Measurements from ENCODE around the gene TOPAZ1.
A peak's percentile ranks its signal among the peaks of the same experiment; 100 is the strongest.

The TOPAZ1 gene

DNA sequence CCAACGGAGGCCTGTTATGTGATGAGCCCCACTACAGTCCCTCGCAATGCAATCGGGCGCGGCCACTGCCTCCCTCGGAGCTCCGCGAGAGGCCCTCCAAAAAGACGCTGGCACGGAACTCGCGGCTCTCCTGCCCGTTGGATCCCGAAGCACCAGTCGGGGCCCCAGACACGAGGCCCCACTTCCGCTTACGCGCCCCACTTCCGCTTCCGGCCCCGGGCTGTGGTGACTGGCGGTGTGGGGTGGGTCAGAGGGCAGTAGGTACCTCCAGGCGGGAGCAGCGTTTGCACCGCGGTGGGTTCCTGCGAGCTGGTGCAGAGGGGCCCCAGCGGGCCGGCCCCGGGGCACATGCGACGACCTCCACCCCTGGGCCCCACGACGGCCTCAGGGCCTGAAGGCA, at the start of gene TOPAZ1:
TSS of gene TOPAZ1 (plus strand) at position 181 of the 400 bp plus-strand sequence. CDS start at position 349, 168 bp downstream.
- DNase-seq (ENCODE audit: low read depth), result no peak

DNA sequence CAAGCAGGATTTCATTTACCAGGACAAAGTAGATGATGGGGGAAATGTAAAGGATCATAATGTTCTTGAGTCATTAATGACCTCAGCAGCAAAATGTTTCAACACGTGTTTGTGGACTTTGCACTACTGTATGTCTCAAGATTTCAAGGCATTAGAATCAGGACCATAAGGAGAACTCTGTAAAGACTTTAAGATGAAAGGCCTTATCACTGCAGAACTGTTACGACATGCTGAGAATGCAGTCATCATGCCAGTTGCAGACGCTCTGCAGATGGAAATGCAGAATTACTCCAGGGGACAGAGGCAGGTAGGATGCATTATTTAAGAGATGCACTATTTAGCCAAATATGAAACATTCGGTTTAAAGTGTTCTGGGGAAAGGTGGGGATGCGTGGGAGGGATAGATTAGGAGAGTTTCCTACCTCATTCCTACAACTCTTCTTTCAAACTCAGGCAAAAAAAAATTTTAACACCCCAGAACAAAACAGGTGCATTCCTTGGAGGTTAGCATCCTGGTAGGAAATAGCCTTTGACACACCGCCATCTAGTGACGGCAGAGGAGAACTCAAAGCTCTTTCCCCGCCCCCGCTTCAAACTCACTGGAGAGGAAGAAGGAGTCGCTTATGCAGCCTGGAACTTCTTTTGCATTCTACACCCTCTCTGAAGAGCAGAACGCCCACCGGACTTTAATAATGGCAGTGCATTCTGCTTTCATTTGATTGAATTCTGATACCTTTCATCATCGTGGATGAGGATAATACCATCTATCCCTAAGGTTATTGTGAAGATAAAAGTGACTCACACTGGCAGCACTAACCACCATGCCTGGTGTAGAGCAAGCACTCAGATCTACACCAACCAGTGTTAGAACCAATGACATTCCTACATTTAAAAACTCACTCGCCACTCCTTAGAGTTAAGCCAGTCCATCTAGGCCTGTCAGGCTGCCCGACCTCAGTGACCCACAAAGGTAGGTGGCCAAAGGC, 43.1 kb upstream of the TOPAZ1 start:
- peak; percentile 51 for DNase-seq (ENCODE audit: low read depth)

DNA sequence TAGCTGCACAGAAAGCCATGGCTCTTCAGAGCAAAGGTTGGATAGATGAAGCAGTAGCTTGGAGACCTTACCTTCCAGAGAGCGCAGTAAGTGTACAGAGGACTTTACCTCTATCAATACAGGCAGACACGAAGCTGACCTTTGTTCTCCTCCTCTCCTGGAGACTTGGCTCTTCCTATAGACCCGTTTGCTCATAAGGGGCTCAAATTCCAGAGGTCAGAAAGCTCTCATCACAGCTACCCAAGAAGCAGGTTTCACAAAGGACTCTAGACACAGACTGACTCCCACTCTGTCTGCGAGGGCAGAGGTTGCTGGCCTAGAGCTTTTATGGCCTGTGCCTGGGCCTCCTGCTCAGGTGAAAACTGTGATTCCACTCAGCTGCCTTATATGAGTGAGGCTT, 35.4 kb upstream of the TOPAZ1 start:
- DNase-seq (ENCODE audit: low read depth), result no peak

DNA sequence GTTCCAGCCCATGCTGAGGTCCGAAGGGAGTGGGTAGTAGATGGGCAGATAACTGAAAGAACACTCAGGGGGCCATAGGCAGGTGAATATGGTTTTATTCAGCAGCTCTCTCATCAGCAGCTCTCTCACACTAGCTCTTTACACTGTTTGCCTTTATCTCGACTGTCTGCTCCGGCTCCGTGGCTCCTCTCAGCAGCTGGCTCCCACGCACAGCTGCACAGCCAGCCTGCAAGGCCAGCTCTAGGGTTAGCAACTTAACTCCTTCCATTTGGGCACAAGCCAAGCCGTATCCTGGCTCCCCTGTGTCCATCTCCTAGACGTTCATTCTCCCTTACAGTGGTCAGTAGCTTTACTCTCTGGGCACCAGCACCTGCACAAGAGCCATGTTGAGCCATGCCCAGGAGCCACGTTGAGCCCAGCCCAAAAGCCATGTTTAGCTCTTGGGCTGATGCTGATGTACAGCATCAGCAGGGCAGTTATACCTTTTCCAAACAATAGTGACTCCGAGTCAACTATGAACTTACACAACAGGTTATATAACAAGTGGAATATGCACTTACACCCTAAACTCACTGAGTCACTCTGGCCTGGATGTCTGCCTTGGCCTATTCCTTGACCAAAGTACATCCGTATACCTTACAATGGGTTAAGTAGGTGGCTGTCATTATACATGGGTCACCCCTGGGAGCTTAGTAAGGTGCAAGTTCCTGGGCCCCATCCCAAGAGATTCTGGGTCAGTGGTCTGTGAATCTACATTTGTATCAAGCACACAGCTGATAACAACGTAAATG, 34.6 kb upstream of the TOPAZ1 start:
- DNase-seq (ENCODE audit: low read depth), result no peak

DNA sequence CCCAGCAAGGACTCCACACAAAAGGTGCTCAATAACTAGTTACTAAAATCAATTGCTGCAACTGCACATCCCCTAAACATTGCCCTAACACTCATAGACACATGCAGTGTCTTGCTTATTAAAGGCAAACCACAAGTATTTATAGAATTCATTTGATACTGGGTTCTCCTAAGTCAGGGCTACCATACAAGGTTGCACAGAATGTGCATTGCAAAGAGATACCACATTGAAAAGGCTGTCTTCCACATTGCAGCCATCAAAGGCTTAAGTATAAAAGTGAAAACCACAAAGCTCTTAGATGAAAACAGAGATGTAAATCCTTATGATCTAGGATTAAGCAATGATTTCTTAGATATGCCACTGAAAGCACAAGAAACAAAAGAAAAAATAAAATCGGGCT, 33.6 kb upstream of the TOPAZ1 start:
- DNase-seq (ENCODE audit: low read depth), result peak; percentile 2

DNA sequence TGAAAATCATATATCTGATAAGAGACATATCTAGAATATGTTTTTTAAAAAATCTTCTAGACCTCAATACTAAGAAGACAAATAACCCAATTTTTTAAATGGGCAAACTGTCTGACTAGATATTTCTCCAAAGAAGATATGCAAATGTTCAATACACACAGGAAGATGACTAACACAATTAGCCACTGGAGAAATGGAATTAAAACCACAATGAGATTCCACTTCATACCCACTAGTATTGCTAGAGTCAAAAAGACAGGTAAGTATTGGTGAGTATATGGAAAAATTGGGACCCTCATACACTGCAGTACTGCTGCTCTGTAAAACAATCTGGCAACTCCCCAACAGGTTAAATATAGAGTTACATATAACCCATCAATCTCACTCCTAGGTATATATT, 33.1 kb upstream of the TOPAZ1 start:
- DNase-seq (ENCODE audit: low read depth), result no peak

DNA sequence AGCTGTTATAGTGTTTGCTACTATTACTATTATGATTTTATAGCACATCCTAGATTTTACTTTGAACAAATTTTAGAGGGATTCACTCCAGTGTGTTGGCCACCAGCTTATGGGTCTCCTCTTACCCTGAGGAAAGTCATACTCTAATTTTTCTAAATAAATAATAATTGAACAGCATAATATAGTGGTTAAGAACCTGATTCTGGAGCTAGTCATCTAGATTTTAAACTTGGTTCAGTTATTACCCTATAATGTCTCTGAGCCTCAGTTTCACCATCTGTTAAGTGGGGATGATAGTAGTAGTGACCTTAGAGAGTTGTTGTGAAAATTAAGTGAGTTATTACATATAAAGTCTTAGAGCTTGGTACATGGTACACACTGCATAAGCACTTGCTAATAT, 30.7 kb upstream of the TOPAZ1 start:
- DNase-seq (ENCODE audit: low read depth), result no peak

DNA sequence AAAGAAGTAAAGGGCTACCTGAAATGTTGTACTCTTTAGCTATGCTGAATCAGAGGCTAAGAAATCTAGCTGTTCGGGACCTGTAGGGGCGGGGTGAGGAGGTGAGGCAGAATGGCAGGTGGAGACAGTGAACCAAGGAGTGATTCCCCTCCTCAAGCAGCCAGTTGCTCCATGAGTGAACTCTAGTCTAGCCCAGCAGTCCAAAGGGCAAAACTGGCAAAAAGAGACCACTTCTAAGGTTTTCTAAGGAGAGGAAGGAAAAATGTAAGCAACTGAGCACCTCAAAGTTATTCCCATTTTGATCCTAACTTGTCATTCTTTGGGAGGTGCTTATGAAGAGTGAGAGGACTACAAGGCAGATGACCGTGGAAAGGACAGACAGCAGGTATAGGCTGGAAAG, 19.3 kb upstream of the TOPAZ1 start:
- DNase-seq (ENCODE audit: low read depth), result no peak

DNA sequence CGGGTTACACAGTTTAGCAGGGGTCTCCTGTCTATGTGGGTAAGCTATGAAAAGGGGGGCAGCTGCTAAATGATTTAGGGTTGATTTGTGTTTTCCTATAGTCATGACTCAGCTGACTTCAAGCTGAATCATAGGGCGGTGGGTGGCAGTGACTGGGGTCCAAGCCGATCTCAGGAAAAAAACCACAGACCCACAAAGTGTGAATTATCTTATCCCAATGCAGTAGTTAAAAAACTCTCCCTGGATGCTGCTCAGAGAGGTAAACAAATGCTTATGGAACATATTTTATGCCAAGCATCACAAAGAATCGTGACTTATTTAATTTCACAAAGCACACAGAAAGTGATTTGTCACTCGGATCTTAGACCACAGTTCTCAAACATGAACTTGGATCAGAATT, 18.4 kb upstream of the TOPAZ1 start:
- no peak for DNase-seq (ENCODE audit: low read depth)

DNA sequence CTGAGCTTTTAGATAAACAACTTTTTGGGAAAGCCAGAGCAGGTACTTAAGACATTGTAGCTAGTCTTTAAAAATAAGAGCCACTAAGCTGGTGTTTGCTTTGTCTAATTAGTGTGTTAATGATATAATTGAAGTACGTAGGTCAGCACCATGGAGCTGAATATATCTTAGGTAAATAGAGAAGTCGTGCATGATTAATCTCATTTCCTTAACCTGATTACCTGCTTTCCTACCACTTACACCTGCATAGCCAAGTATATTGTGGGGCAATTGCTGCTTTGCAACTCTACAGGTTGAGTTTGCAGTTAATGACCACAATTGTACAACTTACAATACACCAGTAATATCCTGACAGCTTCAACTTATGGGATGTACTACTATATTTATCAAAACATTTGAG, 17.6 kb upstream of the TOPAZ1 start:
- no peak for DNase-seq (ENCODE audit: low read depth)

DNA sequence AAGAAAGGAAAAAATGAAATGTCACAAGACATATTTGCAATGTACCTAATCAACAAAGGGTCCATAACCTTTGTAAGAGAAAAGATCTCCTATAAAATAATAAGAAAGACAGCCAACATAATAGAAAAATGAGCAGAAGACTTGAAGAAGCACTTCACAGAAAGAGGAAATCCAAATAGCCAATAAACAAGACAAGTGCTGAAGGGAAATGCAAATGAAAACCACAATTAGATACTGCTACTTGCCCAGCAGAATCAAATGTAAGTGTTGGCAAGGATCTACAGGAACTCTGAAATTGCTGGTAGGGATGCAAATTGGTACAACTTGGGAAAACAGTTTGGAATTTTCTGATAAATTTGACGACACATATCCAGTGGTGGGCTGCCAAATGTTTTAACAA, 15.1 kb upstream of the TOPAZ1 start:
- DNase-seq (ENCODE audit: low read depth), result no peak

DNA sequence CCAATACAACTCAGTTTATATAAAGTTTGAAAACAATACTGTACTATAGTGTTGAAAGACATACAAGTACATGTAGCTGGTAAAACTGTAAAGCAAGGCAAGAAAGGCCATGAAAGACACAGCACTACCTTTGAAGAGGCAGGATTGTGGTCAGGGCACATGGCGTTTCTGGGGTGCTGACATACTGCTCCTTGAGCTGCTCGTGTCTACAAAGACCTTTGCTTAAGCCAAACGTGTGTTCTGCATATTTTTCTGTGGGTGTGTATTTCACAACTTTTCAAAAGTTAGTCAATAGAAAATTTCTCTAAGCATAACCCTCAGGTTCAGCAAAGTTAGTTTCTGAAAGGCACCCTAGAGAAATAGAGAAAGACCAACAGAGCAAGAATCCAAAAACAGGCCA, 14.1 kb upstream of the TOPAZ1 start:
- no peak for DNase-seq (ENCODE audit: low read depth)

DNA sequence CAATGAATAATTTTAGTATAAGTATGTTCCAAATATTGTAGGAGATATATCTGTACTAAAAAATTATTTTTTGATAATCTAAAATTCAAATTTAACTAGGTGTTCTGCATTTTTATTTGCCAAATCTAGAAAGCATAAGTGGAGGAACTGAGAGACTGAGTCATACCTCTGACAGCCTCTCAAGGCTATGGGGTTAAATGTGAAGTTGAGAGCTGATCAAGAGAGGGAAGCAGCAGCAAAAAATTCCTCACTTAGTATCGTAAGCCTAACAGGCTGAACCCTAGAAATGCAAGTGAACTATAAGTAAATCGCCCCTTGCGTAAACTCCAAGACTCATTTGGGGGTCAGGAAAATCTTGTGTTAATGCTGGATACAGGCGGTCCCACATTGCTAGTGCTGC, 12.8 kb upstream of the TOPAZ1 start:
- no peak for DNase-seq (ENCODE audit: low read depth)

DNA sequence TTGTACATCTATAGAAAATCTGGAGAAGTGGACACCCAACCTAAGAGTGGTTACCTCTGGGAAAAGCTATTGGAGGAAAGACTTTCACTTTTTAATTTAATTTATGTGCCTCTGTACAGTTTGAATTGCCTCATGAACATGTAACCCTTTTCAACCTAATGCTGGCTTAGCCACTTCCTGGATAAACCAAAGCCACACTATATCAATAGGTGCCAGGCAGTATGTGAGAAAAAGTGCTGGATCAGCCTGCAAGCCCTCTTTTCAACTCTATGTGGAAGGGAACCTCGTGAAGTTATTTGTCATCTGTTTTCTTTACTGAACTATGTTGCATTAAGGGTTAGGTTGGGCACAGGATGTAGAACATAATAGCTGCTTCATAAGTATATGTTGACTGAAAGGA, 9.3 kb upstream of the TOPAZ1 start:
- no peak for DNase-seq (ENCODE audit: low read depth)

DNA sequence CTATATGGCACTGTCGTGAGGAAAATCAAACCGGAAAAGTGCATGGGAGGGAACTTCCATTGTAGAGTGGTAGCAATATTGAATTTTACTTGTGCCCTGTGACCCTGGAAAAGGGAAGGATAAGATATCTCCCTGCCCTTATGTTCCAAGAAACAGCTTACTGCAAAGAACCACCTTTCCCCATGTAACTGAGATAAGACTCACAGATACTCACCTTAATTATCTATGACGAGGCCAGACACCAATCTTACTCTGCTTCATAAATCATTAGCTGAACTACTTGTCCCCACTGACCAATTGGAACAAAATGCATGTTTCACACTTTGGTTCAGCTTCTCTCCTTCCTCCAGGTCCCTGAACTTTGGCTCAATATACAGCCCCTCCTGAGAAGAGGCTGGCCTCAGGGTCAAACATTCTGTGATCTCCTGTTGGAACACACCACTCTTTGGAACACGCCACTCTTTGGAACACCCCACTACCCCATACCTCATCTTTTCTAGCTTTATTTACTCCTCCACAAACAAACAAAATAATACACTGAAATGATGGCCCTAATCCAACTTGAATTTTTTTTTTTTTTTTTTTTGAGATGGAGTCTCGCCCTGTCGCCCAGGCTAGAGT, 6.9 kb upstream of the TOPAZ1 start:
- DNase-seq (ENCODE audit: low read depth), result no peak

DNA sequence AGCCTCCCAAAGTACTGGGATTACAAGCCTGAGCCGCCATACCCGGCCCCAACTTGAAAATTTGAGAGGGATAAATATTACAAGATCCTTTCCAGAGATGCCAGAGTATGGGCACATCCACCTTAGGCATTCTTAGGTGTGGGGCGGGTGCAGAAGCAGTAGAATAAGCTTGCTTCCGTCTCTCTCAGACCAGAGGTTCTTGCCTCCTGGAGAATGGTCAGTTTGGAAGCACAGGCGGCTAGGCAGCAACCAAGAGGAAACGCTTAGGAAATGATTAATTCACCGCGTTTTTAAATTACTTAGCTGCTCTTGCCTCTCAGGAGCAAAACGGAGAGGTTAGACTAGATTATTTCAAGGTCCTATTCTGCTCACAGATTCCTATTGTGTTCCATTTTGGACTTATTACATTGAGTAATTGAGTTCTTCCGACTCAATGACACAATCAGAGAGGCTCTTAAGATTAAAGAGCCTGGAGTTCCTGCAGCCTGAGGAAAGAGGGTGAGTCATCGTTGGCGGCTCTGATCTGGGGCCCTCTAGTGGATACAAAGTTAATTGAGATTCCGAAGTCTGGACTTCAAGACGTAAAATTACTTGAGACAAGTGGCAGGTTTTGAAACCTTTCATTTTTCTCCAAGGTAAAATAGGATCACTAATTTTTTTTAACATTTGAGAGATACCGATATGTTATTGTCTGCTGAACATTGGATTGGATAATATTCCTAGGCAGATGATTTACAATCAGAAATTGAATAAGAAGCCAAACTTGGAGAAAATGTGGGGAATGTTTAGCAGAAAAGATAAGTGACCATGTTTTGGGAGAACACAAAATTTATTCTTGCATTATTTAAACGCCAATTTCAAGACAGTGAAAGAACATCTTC, 5.8 kb upstream of the TOPAZ1 start:
- DNase-seq (ENCODE audit: low read depth), result peak; percentile 76

DNA sequence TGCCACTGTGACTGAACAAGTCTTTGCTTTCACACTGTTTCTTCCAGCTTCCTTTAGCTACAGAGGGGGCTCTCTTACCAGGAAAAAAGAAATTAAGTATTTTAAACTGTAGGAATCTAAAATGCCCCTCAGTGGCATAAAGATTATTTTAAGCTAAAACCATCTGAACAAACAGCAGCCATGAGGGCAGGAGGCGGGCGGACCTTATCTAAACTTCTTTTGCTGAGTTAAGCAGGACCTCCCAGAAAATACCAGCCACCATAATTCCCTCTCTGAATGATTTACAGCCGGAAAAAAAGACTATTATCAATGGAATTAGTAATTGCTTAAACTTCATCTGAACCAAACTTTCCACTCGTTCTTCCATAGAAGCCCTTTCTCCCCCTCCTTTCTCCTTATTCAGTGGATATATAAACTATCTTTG, 5.2 kb upstream of the TOPAZ1 start:
- DNase-seq (ENCODE audit: low read depth), result no peak

DNA sequence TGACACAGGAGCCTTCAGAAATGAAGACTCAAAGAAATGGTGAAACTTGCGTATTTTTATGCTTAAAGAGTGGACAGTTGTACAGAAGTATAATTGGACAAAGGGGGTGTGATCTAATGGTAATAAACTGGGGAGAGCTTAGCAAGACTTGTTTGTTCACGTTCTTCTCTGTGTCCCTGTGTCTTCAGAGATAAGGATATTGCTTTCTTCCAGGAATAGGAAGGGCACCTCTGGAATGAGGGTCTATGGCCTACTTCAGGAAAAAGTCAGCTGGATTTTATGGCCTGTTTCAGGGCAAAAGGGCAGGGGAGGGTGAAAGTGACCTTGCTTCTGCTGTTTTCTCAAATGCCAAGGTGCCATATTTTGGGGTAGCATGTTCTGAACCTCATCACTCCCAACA, 4.5 kb upstream of the TOPAZ1 start:
- DNase-seq (ENCODE audit: low read depth), result no peak

DNA sequence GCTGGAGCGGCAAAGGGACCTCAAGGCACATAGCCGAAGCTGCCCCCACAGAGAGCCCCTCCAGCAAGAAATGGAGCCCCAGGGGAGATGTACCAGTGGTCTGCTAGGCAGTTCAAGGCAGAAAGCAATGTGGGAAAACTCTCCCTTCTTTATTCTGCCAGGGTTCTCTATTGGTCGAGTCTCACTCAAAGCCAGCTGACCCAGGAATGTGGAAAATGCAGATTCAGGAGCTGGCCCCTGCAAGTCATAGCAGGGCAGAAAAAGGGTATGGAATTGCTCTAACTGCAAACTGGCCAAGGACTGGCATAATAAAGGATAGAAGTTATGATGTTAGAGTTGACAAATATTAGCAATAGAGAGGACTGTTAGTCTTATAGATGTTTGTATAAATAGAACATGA, 4.0 kb upstream of the TOPAZ1 start:
- no peak for DNase-seq (ENCODE audit: low read depth)

DNA sequence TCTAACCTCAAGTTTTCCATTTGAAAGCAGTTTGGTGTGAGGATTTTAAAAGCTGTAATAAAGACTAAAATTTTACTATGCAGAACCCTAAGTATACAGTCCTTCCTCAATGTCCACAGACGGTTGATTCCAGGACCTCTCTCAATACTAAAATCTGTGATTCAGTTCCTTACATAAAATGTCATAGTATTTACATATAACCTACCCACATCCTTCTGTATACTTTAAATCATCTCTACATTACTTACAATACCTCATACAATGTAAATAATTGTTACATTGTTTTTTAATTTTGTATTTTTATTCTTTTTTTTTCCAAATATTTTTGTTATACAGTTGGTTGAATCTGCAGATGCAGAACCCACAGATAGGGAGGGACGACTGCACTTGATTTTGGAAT, 2.8 kb upstream of the TOPAZ1 start:
- DNase-seq (ENCODE audit: low read depth), result no peak

DNA sequence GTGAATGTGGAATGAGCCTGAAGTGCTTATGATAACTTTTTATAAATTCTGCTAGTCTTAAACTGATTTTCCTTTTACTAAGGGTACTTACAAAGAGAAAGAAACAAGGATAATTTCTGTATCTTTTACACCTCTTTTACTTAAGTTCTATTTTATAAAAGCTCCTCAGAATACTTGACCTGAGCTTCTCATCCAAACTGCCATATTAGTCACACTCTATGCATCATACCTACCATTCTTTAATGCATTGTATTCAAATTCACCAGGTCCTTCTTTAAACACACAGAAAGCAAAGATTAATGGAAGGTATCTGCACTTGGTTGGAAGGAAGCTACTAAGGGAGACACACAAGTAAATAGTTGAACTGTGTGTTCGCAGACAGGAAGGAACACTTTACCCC, 1.6 kb upstream of the TOPAZ1 start:
- no peak for DNase-seq (ENCODE audit: low read depth)

DNA sequence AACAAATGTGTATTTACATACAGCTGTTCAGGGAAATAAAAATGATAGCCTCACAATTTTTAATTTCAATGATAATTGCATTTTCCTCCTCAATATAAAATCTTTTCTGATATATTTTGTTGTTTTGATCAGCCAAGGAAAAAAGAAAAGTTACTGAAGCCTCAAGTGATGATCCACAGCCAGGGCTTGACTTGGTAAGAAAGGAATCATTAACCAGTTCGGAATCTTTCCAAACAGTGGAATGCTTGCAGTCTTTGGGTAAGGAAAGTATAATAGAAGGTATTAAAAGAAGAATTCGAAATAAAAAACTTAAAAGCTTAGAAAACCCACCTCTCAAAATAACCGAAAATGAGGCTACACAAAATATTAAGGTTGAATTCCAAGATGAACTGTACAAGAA, 1.0 kb downstream of the TOPAZ1 start:
- DNase-seq (ENCODE audit: low read depth), result no peak
